Fibroblast of peridontal ligament (primary cell): Measurements from ENCODE around the gene C17orf114.

Experiments
- DNase-seq: peaks from one replicate; pipeline ENCODE4 v3.0.0-alpha.2; 2010; ENCODE audit errors: extremely low read depth

C17orf114 gene

DNA sequence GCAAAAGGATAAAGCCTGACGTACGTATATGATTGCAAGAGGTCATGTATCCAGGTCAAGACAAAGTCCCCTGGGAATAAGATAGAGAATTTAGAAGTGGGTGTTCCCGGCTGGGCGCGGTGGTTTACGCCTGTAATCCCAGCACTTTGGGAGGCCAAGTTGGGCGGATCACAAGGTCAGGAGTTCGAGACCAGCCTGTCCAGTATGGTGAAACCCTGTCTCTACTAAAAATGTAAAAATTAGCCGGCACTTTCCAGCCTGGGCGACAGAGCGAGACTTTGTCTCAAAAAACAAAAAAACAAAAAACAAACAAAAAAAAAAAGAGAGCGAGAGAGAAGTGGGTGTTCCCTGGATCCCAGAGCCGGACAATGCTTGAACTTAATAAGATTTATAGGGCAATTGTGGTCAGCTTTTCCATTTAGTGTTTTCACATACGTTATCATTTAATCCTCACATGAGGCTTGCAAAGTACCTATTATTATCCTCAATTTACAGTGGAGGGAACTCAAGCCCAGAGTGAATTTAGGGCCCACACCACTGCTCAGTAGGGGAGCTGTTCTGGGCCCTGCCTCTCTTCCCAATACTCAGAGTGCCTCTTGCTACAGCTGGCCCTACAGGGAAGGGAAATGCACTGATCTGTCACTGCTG, 13.8 kb downstream of the C17orf114 start:
- DNase-seq, result peak; percentile 43

DNA sequence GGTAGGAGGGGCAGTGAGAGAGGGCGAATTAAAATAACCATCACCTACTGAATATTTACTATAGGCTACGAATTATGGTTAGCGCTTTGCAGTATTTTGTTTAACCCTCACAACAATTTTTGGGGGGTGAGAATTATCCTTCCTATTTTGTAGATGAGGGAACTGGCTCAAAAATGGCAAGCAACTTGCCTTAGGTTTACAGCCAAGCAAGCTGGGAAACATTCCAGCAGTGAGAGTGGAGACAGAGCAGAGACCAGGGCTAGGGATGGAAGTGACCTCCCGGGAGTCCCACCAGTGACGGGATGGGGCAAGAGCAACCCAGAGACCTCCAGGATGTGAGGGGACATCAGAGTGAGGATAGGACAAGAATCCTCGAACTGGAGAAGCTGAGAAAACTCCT, 15.6 kb downstream of the C17orf114 start:
- peak; percentile 38 for DNase-seq

DNA sequence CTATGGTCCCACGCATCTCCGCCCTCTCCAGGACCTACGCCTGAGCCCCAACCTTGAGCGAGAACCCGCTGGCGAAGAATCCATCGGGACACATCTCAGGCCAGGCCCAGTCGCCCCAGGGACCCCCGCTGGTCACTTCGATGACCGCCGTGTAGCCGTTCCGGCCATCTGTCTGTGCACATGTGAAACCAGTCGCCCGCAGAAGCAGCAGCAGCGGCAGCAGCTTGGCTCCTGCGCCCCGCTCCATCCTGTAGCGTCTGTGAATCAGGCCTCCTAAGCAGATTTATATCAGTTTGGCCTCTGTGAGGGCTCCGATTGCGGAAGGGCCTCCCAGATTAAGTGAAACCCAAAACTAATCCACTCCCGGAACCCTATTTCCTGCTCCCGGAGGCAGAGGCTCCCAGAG, 16.0 kb downstream of the C17orf114 start, which contains the start of gene VMO1:
Gene VMO1 (minus strand): TSS at position 259 of the 406 bp plus-strand sequence. CDS start 12 bp downstream, at position 247.
- peak; percentile 42 for DNase-seq

DNA sequence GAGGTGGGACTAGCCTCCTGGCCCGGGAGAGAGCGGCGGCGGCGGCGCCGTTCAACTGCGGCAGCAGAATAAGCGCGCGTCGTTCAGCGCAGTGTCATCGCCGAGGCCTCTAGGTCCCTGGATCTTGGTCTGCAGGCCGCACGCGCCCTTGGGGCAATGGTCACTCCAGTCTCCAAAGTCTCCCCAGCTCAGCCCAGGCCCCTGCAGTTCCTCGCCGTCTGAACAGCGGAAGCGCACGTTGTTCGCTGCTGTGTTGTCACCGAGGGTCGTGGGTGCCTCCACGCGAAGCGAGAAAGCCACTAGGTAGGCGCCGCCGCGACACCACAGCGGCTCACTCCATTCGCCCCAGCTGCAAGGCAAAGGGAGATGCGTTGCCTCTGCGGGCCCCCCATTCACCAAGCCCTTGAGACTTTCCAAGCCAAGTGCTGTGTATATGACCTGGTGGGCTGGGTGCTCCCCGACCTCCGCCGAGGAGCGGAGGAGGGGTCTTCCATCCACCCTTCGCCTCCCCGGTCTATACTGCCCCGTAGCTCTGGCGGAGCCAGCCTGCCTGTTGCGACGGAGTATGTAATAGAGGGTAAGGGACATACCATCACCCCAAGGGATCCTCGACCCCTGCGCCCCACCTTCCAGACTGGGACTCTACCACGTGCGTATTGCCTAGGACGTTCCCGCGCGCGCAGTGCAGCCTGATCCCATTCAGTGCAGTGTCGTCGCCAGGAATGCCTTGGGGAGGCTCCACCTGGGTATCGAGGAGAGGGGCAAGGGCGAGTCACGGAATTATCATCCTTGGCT, 16.6 kb downstream of the C17orf114 start:
- no peak for DNase-seq

DNA sequence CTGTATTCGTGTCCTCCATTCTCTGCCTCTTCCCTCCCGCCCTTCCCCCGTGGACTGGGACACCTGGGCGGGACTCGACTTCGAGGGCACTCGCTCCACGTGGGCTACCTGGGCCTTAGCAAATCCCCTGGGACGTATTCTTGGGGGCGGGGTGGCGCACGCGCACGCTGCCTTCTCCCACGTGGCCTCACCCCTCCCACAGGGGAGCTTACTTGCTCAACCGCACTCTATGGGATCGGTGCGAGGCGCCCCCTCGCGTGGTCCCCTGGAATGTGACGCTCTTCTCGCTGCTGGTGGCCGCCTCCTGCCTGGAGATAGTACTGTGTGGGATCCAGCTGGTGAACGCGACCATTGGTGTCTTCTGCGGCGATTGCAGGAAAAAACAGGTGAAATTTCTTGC, 19.5 kb downstream of the C17orf114 start:
- no peak for DNase-seq

DNA sequence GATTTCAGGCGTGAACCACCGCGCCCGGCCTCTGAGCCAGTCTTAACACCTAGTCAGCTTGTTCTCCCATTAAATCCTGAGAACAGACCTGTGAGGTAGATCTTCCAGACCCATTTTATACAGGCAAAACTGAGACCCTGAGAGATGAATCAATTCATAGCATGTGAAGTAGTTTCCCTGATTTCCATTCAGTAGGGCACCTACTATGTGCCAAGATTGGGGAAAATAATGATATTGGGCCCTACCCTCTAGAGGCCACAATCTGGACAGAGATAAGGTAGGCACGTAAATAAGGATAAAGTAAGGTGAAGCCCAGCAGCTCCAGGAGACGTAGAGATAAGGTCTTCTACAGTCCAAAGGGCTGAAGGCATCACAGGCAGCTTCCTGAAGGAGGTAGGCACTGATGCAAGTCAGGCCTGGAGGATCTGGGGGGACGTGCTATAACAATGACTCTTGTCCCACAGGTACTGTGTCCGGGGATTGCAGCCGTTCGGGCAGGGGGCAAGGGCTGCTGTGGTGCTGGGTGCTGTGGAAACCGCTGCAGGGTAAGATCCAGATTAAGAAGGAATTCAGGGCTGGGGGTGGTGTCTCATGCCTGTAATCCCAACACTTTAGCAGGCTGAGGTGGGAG, 21.7 kb downstream of the C17orf114 start:
- no peak for DNase-seq

DNA sequence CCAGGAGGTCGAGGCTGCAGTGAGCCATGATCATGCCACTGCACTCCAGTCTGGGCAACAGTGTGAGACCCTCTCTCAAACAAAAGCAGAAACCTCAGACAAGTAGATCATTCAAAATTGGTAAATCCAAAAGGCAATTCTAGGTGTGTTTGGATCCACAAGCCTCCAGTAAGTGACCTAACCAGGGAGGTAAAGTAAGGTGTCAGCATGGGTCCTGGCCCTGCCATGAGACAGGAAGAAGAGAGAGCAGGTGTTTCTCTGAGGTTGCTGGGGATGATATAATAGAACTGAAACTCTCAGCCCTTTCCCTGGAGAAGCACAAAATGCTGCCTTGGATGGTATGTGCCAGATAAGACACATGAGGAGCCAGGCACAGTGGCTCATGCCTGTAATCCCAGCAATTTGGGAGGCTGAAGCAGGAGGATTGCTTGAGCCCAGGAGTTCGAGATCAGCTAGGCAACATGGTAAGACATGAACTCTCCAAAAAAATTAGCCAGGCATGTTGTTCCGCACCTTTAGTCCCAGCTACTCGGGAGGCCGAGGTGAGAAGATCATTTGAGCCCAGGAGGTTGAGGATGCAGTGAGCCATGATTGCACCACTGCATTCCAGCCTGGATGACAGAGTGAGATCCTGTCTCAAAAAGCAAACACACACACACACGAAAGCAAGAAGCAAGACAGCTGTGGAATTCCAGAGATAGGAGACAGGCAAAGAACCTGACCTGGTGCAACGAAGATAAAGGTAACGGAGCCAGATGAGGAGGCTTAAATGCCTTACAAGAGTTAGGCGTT, 24.0 kb downstream of the C17orf114 start:
- DNase-seq, result no peak

DNA sequence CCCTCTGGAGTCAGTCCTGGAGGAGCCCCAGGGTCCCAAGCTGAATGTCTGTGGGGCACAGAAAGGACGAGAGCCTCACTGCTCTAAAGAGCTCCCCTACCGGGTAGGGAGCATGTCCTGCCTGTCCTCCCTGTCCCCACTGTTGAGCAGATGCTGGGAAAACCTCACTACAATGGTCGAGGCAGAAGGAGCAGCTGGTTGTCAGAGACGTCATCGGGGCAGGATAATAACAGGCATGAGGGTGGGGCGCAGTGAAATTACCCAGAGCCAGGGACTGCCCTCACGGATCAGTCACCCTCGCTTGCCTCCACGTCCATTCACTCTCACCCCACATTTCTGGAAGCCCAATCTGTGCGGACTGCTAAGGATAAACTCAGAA, 29.9 kb downstream of the C17orf114 start:
- DNase-seq, result no peak

DNA sequence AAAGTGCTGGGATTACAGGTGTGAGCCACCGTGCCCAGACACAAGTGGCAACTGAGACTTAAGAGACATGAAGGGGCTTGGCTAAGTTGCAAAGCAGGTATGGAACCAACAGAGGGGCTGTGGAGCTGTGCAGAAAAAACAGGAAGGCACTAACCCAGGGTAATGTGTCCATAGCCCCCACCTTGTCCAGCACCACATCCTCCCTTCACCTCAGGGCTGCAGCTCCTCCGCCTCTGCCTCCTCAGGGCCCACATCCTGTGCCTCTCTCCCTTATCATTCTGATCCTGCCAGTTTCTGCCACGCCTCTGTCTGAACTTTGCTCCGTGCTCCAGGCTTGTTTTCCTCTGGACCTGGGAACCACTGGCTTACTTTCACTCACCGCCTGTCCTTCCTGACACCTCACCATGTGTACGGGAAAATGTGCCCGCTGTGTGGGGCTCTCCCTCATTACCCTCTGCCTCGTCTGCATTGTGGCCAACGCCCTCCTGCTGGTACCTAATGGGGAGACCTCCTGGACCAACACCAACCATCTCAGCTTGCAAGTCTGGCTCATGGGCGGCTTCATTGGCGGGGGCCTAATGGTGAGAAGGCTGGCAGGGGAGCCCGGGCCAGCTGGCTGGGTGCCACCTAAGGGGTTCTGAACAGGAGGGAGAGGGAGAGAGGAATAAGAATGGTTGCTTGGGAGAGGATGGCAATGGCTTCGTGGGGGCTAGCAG, 30.5 kb downstream of the C17orf114 start, which contains the start of gene TM4SF5:
Gene TM4SF5 (plus strand): TSS at position 368 of the 716 bp plus-strand sequence. CDS start 37 bp downstream, at position 405.
- DNase-seq, result no peak

DNA sequence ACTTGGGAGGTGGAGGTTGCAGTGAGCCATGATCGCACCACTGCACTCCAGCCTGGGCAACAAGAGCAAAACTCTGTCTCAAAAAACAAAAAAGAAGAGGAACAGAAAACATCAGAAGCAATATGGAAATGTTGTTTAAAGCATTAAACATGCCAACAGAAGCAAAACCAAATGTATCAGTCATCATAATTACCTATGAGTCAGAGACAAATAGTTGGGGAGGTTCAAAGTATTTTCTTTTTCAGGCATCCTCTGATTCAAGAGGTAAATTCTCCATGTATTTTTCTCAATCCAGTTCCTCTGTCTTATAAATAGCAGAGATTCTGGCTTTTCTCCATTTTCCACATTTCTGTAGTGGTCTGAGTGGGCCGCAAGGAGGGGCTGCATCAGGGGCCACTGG, 32.5 kb downstream of the C17orf114 start:
- DNase-seq, result peak; percentile 29

DNA sequence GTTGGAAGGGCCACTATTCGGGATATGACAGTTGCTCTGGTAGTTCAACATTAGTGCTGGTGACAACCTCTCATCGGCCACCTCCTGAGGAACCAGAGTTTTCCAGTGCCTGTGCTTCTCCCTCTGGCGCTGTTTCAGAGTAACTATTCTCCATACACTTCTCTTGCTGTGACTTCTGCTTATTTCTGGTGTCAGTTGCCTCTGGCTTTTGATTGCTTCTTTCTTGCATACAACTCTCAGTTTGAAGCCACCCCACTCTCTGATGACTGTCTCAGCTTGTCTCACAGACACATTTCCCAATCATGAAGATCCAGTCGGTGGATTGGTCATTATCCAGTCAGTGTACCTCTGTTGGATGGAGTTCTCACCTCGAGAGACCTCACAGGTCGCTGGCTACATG, 33.8 kb downstream of the C17orf114 start:
- no peak for DNase-seq

DNA sequence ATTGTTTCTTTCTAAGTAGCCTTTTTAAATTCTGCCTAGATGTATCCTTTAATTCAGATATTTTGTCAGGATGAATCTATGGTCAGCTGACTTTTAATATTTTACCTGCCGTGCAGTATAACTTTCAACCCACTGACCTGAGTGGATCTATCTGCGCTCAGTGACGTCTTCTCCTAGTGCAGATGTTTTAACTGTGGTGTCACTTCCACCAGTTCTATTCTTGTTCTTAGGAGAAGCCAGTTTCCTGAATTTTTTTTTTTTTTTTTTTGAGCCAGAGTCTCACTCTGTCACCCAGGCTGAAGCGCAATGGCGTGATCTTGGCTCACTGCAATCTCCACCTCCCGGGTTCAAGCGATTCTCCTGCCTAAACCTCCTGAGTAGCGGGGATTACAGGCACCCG, 35.4 kb downstream of the C17orf114 start:
- DNase-seq, result no peak

DNA sequence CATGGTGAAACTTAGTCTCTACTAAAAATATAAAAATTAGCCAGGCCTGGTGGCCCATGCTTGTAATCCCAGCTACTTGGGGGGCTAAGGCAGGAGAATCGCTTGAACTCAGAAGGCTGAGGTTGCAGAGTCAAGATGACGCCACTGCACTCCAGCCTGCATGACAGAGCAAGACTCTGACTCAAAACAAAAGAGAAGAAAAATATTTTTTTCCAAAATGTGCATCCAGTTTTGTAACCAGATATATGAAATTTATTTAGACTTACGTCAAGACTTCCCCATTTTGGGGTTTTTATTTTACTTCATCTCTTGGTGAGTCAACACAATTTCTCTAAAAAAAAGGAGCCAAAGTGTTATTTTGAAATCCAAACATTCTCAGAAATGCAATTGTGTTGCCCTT, 35.9 kb downstream of the C17orf114 start:
- peak; percentile 42 for DNase-seq

DNA sequence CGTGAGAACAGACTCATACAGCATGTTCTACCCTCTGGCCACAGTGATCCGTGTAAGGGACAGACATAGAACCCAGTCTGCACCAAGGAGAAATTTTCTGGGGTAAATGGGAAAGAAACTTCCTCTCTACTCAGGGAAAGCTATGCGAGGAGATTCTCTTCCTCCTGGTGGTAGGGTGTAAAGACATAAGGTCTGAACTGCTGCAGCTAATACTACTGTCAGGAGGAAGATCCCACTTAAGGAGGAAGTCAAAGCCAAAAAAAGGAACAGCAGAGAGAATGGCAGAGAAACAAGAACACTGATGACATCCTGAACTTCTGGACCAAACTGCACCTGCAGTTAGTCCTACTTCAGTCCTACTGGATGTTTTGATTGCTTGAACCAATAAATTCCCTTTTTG, 37.5 kb downstream of the C17orf114 start:
- no peak for DNase-seq

DNA sequence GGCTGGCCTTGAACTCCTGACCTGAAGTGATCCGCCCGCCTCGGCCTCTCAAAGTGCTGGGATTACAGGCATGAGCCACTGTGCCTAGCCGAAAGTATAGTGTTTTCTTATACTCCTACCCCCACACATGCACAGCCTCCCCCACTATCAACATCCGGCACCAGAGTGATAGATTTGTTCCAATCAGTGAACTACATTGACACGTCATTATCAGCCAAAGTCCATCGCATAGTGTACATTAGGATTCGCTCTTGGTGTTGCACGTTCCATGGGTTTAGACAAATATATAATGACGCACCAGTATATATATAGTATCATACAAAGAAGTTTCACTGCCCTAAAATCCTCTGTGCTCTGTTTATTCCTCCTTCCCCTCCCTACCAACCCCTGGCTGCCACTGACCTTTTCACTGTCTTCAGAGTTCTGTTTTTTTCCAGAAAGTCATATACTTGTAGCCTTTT, 42.3 kb downstream of the C17orf114 start:
- no peak for DNase-seq

DNA sequence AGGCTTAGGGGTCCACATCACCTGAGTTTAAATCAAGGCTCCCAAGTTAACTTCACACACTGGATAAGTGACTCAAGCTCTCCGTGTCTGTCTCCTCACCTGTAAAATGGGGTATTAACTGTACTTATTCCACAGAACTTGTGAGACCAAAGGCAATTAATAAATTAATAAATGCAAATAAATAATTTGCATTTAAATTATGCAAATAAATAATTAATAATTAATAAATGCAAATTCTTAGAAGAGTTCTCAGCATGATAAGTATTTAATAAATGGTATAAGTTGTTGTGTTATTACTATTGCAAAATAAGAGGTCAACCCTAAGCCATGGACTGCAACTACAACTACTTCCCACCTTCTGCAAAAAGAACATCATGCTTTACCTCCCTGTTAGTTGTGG, 48.7 kb downstream of the C17orf114 start:
- no peak for DNase-seq

DNA sequence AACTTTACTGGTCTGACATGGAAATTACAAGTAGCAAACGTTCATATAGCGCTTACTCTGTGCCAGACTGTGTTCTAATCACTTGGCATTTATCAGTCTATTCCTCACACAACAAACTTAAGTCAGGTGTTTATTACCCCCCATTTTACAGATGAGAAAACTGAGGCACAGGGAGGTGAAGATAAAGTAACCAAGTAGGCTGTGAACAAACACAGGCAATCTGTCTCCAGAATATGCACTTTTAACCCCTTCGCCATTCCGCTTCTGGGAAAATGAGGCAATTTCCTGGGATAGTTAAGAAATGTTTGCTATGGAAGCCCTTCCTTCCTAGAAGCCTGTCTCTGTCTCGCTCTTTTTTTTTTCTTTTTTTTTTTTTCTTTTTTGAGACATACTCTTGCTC, 50.2 kb downstream of the C17orf114 start:
- DNase-seq, result no peak
